Globus pallidus (tissue), 1 donor: ENCODE data around the gene TLE6.
"Not testable (repeated sequence)": the region's sequence is repeated elsewhere in the genome, so short reads cannot be mapped to it uniquely, and the experiment has no call there.

Source experiments
- DNase-seq: peaks from one replicate; pipeline ENCODE4 v3.0.0-alpha.2; 2015; ENCODE audit warnings: low spot score

TLE6 gene

GRCh38 chr19:2974342-2975041 is 2.9 kb upstream of the TLE6 start:
- no peak for DNase-seq

GRCh38 chr19:2976609-2977000 is 759 bp upstream of the TLE6 start:
- no peak for DNase-seq

GRCh38 chr19:2977746-2978138 is 378 bp downstream of the TLE6 start:
- no peak for DNase-seq

- DNase-seq: no peak
These were observed 903 bp downstream of the TLE6 start for GRCh38 chr19:2978166-2978767.

- no peak for DNase-seq
These were observed 1.4 kb downstream of the TLE6 start for GRCh38 chr19:2978772-2979171.

GRCh38 chr19:2981898-2982297 is 4.5 kb downstream of the TLE6 start:
- DNase-seq: no peak

- no peak for DNase-seq
These were observed 5.2 kb downstream of the TLE6 start for GRCh38 chr19:2982561-2982960.

- DNase-seq: peak; percentile 40
These were observed 5.6 kb downstream of the TLE6 start for GRCh38 chr19:2982983-2983350.

- no peak for DNase-seq
These were observed 6.2 kb downstream of the TLE6 start for GRCh38 chr19:2983351-2984214.

GRCh38 chr19:2984215-2984528 is 6.8 kb downstream of the TLE6 start:
- DNase-seq: no peak

- no peak for DNase-seq
These were observed 9.7 kb downstream of the TLE6 start for GRCh38 chr19:2986951-2987524.

- DNase-seq: no peak
These were observed 10.4 kb downstream of the TLE6 start for GRCh38 chr19:2987797-2988196.

GRCh38 chr19:2988568-2988967 is 11.2 kb downstream of the TLE6 start:
- DNase-seq: no peak

GRCh38 chr19:2989236-2989946 is 12.0 kb downstream of the TLE6 start:
- no peak for DNase-seq

- DNase-seq: not testable (repeated sequence)
These were observed 15.0 kb downstream of the TLE6 start for GRCh38 chr19:2992333-2992732.

GRCh38 chr19:2992958-2993357 is 15.6 kb downstream of the TLE6 start:
- DNase-seq: no peak

- no peak for DNase-seq
These were observed 16.2 kb downstream of the TLE6 start for GRCh38 chr19:2993579-2993978.

- DNase-seq: no peak
These were observed 17.3 kb downstream of the TLE6 start for GRCh38 chr19:2994588-2995131.

- DNase-seq: no peak
These were observed 20.4 kb downstream of the TLE6 start for GRCh38 chr19:2997720-2998119.

- no peak for DNase-seq
These were observed 21.3 kb downstream of the TLE6 start for GRCh38 chr19:2998642-2999041.

GRCh38 chr19:3001235-3001800 is 24.0 kb downstream of the TLE6 start:
- no peak for DNase-seq

GRCh38 chr19:3003046-3003445 is 25.7 kb downstream of the TLE6 start:
- no peak for DNase-seq
